GM21717 (cell line): ENCODE results near the gene PTGER1.

Source experiments
- ATAC-seq: cut with Tn5 transposase; IDR thresholded peaks from one replicate; pipeline ENCODE4 v1.9.1; 2021; ENCODE audit warnings: mild to moderate bottlenecking, moderate library complexity; ENCODE audit not compliant: unreplicated experiment

Gene PTGER1

GRCh38 chr19:14502334-14503092 lies 27.4 kb upstream of the PTGER1 start:
- ATAC-seq: no peak

GRCh38 chr19:14497228-14497921 lies 22.2 kb upstream of the PTGER1 start:
- no peak for ATAC-seq

GRCh38 chr19:14496834-14497227 lies 21.7 kb upstream of the PTGER1 start:
- no peak for ATAC-seq

GRCh38 chr19:14496029-14496833 lies 21.1 kb upstream of the PTGER1 start, which contains the start of gene GIPC1:
GIPC1 (minus strand) TSS chr19:14496127; CDS start chr19:14482976, 13,151 bp downstream.
- ATAC-seq: peak; percentile 70

- no peak for ATAC-seq
Measured at GRCh38 chr19:14495672-14496028, 20.5 kb upstream of the PTGER1 start.

GRCh38 chr19:14494910-14495671 lies 19.9 kb upstream of the PTGER1 start:
- ATAC-seq: no peak

- ATAC-seq: no peak
Measured at GRCh38 chr19:14494411-14494810, 19.3 kb upstream of the PTGER1 start.

GRCh38 chr19:14492756-14493337 lies 17.7 kb upstream of the PTGER1 start:
- no peak for ATAC-seq

GRCh38 chr19:14487370-14488125 lies 12.4 kb upstream of the PTGER1 start:
- ATAC-seq: no peak

GRCh38 chr19:14482172-14482941 lies 7.2 kb upstream of the PTGER1 start:
- no peak for ATAC-seq

- ATAC-seq: no peak
Measured at GRCh38 chr19:14480700-14481079, 5.5 kb upstream of the PTGER1 start.

GRCh38 chr19:14479975-14480699 lies 5.0 kb upstream of the PTGER1 start:
- no peak for ATAC-seq

GRCh38 chr19:14479309-14479974 lies 4.3 kb upstream of the PTGER1 start:
- no peak for ATAC-seq

GRCh38 chr19:14478113-14478545 lies 3.0 kb upstream of the PTGER1 start:
- no peak for ATAC-seq

- no peak for ATAC-seq
Measured at GRCh38 chr19:14477418-14478112, 2.4 kb upstream of the PTGER1 start.

GRCh38 chr19:14476673-14477401 lies 1.7 kb upstream of the PTGER1 start:
- ATAC-seq: no peak

- no peak for ATAC-seq
Measured at GRCh38 chr19:14476327-14476672, 1.1 kb upstream of the PTGER1 start.
